Psoas muscle (tissue), 8 donors: ENCODE data around the gene ASXL1. TPM values are rescaled to one million over a fixed set of nuclear protein-coding genes. Genes with fewer than 3 reads are reported as not detected.
A peak's percentile ranks its signal among the peaks of the same experiment; 100 is the strongest.

Experiments used
- ATAC-seq, 4 donors: fragments of 200-7000 bp; cut with Tn5 transposase; one replicate each; pipeline ENCODE4 v1.9.1; 2020; ENCODE audit warnings: moderate library complexity in 3 of 4, mild to moderate bottlenecking in 2 of 4
- DNase-seq, 2 donors: peaks; one replicate each; pipeline ENCODE4 v3.0.0-alpha.2; 2020
- H3K27ac ChIP-seq: fragments of 200-600 bp; one replicate; pipeline ENCODE4 v1.8.0; 2022
- H3K27me3 ChIP-seq, 3 donors: fragments of 200-600 bp in 1 of 3; one replicate each; pipeline versions ENCODE4 v1.6.1 to v1.8.0; 2013 to 2022; ENCODE audit warnings: low read length in 2 of 3, mild to moderate bottlenecking in 2 of 3, moderate library complexity in 1 of 3; ENCODE audit not compliant: insufficient read depth in 3 of 3
- H3K36me3 ChIP-seq, 2 donors: fragments of 200-600 bp in 1 of 2; one replicate each; pipeline versions ENCODE4 v1.6.1 to v1.8.0; 2013 to 2022; ENCODE audit warnings: low read depth in 1 of 2, mild to moderate bottlenecking in 1 of 2, moderate library complexity in 1 of 2; ENCODE audit not compliant: insufficient read depth in 1 of 2
- H3K4me1 ChIP-seq: fragments of 200-600 bp; one replicate; pipeline ENCODE4 v1.8.0; 2022
- H3K4me3 ChIP-seq: fragments of 200-600 bp; one replicate; pipeline ENCODE4 v1.8.0; 2022; ENCODE audit warnings: mild to moderate bottlenecking
- H3K9me3 ChIP-seq: fragments of 200-600 bp; one replicate; pipeline ENCODE4 v1.8.0; 2022
- WGBS, 3 donors: extraction: QIAGEN DNeasy Blood & Tissue Kit; methylation state at CpG; one replicate each; pipeline versions ENCODE4 v1.1.6 to v1.1.7; 2013; 5-methylcytosine and 5-hydroxymethylcytosine counted together
- intact Hi-C, 2 donors: fragments of 100-400 bp; cut with DNase I; formaldehyde crosslinking; loops; one replicate each; pipeline versions ENCODE4 v1.11.0 to v1.14.2; 2022
- polyA plus RNA-seq, 3 donors: library from polyadenylated mRNA; stranded (reverse); fragments of 200-250 nt; gene quantifications; one replicate each; pipeline ENCODE4 v1.2.3, GENCODE V29; 2013
- total RNA-seq, 4 donors: library from RNA; stranded (reverse); fragmentation: NEBNext Ultra II Directional in 2 of 4; extraction: Animal tissue kit (Norgen Biotek cat#: 25700) in 2 of 4; gene quantifications; one replicate each; pipeline versions ENCODE4 v1.2.1 to v1.2.4, GENCODE V29; 2021 to 2023
- TF ChIP-seq, protein P1 (sequence below): fragments of 200-600 bp; IDR thresholded peaks from one replicate; pipeline ENCODE4 v1.8.0; 2022; ENCODE audit warnings: antibody characterized with exemption
- donor health status: healthy with polysubstance abuse.
- donor health status: DM: no; HTN: no; CAD: no; lungs with moderate emphysema.
- donor health status: Bipolar disorder and iron deficiency.
- donor health status: healthy.
- donor health status: DM: yes; HTN: yes; CAD: no.
- donor health status: DM: no; HTN: no; CAD: no.
- donor health status: DM: no; HTN: no; CAD: no.
- donor health status: DM: yes; HTN: yes; CAD: no.

Gene ASXL1
- total and polyA plus RNA-seq, 7 donors = 18.5 to 52.0 (median 23.2) TPM

DNA sequence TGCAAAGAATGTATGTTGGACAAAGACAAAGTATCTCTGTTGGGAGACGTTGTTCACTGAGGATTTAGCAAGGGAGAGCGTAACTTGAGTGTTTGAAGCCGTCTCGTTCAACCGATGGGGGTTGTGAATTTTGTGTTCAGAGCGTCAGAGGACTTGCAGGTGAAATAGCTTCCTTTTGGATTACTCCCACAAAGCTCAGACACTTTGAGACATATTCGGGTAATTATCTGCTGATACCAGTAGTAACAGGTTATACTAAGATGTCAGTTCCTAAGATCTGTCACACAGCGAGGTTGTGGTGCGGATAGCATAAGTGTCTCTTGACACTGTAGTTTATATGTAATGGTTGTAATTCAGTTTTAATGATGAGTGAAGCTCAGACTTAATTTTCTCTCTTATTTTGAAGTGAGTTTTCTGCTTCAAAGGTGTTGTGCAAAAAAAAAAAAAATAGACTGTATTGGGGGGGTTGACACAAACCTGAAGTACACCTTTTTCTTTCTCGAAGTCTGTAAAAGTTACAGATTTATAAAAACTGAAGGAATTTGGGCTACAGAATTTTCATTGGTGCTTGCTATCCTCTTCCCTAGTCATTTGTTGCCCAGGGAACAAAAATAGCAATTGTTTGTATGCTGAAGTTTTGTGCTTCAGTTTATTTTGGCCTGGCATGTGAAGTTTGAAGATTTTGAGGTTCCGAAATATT is 1.7 kb downstream of the ASXL1 start:
- H3K27ac ChIP-seq = peak overlapping the region; percentile 98
- peaks cover 54% of the 10 kb centered on the region for H3K4me1 ChIP-seq
- 13 to 26% (median 17%) methylated on average over 11 of the region's 11 CpGs for WGBS, 3 donors
- intact Hi-C loops = loop anchor here (2.0 to 10.0 kb wide), 2 partner anchors 153 to 155 kb away; partner anchors contain the start of genes PLAGL2 (in 2 of the 2) and POFUT1 (in 2 of the 2)
- no peak for DNase-seq
- TF ChIP-seq, protein P1, sequence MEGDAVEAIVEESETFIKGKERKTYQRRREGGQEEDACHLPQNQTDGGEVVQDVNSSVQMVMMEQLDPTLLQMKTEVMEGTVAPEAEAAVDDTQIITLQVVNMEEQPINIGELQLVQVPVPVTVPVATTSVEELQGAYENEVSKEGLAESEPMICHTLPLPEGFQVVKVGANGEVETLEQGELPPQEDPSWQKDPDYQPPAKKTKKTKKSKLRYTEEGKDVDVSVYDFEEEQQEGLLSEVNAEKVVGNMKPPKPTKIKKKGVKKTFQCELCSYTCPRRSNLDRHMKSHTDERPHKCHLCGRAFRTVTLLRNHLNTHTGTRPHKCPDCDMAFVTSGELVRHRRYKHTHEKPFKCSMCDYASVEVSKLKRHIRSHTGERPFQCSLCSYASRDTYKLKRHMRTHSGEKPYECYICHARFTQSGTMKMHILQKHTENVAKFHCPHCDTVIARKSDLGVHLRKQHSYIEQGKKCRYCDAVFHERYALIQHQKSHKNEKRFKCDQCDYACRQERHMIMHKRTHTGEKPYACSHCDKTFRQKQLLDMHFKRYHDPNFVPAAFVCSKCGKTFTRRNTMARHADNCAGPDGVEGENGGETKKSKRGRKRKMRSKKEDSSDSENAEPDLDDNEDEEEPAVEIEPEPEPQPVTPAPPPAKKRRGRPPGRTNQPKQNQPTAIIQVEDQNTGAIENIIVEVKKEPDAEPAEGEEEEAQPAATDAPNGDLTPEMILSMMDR = no peak
- peak overlapping the region; percentile 96 for H3K4me3 ChIP-seq
- no peaks in the 10 kb centered on the region for H3K36me3 ChIP-seq
- no peaks in the 10 kb centered on the region for H3K27me3 ChIP-seq
- H3K9me3 ChIP-seq = no peaks in the 10 kb centered on the region
- no peak for ATAC-seq

DNA sequence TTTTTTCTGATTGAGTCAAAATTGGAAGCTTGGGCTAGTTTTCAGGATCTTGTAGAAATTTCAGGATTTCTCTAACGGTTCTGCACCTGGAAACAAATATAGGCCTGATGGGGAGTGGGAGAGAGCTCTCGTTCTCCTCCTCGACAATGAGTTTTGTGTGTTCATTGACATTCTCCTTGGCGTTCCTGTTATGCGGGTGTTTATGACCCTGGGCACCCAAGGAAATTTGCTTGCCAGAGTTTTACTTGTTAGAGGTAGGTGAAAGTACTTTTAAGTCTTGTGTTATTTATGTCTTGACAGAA is 2.2 kb downstream of the ASXL1 start:
- TF ChIP-seq, protein P1 = no peak
- peaks cover 59% of the 10 kb centered on the region for H3K4me1 ChIP-seq
- WGBS, 3 donors = 13 to 44% (median 23%) methylated on average over 5 of the region's 5 CpGs
- no peak for DNase-seq
- no peaks in the 10 kb centered on the region for H3K9me3 ChIP-seq
- H3K27ac ChIP-seq = peak overlapping the region; percentile 98
- no peak for ATAC-seq
- peak overlapping the region; percentile 96 for H3K4me3 ChIP-seq
- H3K27me3 ChIP-seq = no peaks in the 10 kb centered on the region
- intact Hi-C loops = loop anchor here in 1 of 2 donors (2.0 kb wide), 1 partner anchor 153 kb away; the partner anchor contains the start of genes PLAGL2 and POFUT1
- H3K36me3 ChIP-seq = no peaks in the 10 kb centered on the region

DNA sequence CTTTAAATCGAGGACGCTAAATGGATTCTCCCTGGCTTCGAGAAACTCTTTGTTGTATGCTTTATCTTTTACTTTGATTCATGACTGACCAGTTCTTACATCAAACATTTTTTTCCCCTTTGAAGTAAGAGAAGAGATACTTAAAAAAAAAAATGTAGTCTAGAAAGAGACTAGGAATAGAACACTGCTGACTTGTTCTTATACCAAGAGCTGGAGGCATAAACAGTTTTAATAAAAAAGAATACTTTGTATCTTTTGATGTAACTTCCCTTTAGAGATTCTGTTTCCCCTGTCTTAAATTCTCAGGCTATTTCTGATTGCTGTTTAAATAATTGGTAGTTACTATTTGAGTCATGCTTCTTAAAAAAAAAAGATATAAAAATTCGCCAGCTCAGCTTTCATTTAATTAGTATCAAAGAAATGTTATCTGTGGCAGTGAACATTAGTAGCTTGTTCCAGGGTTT is 4.8 kb downstream of the ASXL1 start:
- no peak for DNase-seq
- Histone ChIP-seq H3K4me1 (peaks cover 73% of the 10 kb centered on the region), H3K27me3 (no peaks in the 10 kb centered on the region), H3K4me3 (peak overlapping the region; percentile 4), H3K27ac (peak overlapping the region; percentile 66), H3K9me3 (no peaks in the 10 kb centered on the region), H3K36me3 (peaks cover 0 to 7% of the 10 kb centered on the region in 2 donors)
- ATAC-seq = no peak
- WGBS, 3 donors = 18 to 37% (median 21%) methylated on average over 4 of the region's 4 CpGs
- intact Hi-C loops = no loop called here
- TF ChIP-seq, protein P1 = no peak

DNA sequence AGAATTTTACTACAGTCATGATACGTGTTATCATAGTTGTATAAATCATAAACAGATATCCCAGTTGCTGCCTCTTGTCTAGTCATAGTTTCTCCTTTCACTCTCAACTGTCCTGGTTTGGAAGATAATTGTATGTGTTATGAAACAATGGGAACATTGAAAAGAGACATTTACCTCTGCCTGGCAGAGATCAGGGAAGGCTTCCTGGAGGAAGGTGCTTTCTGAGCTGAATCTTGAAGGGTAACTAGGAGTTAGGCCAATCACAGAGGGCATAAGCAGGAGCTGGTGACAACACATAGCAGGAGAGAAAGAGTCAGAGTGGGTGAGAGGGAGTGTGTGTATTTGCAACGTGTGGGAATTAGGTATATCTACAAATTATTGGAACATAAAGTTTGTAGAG is 5.4 kb downstream of the ASXL1 start:
- no peaks in the 10 kb centered on the region for H3K9me3 ChIP-seq
- intact Hi-C loops = no loop called here
- DNase-seq = no peak
- peaks cover 0 to 10% of the 10 kb centered on the region in 2 donors for H3K36me3 ChIP-seq
- TF ChIP-seq, protein P1 = no peak
- ATAC-seq = no peak
- peak overlapping the region; percentile 66 for H3K27ac ChIP-seq
- H3K27me3 ChIP-seq = no peaks in the 10 kb centered on the region
- 46 to 70% (median 50%) methylated on average over 2 of the region's 2 CpGs for WGBS, 3 donors
- H3K4me1 ChIP-seq = peaks cover 76% of the 10 kb centered on the region
- H3K4me3 ChIP-seq = peak overlapping the region; percentile 4
